ENCODE data around the gene ABR. TPM values are rescaled to one million over a fixed set of nuclear protein-coding genes. Genes with fewer than 3 reads are reported as not detected.
"Not testable (repeated sequence)": the region's sequence is repeated elsewhere in the genome, so short reads cannot be mapped to it uniquely, and the experiment has no call there.

Gene ABR
- total and polyA plus RNA-seq, 9 donors, result 25.0 to 94.6 (median 60.2) TPM

DNA sequence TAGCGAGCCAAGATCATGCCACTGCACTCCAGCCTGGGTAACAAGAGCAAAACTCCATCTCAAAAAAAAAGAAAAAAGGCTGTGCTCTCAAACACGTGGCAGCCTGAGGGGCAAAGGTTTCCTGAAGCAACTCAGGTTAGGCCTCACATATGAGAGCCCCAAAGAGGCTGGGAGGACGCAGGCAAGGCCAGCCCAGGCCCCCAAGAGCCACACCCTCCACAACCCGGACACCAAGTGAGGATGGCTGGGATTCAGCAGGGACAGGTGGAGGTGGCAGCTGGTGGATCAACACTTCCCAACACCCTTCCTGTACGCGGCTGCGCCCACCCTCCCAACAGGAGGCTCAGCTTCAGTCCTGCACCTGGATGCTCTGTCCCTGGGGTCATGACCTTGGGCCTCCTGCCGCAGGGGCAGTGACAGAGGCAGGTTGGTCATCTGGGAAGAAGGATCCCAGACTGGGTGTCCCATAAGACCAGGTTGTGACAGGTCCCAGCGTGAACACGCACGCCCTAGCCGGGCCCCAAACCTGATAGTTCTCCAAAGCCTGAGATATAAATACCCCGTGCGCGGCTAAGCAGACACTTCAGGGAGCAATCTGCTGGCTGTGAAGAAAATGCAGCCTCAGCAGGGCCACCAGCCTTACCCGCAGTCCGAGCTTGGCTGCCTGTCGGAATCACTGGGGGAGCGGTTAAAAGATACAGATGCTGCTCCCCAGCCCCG lies 104.7 kb downstream of the ABR start:
- DNase-seq, result no peak
- Histone ChIP-seq H3K36me3 (no peaks in the 10 kb centered on the region), H3K4me1 (ENCODE audit: insufficient read depth) (peaks cover 5% of the 10 kb centered on the region), H3K4me3 (no peak overlapping the region), H3K27me3 (no peaks in the 10 kb centered on the region), H3K9me3 (no peaks in the 10 kb centered on the region), H3K27ac (no peak overlapping the region)
- no peak for TF ChIP-seq POLR2A (IDR thresholded peaks at IDR 0.05)
- no peak for TF ChIP-seq EP300 (IDR thresholded peaks at IDR 0.05)
- TF ChIP-seq, protein P1, sequence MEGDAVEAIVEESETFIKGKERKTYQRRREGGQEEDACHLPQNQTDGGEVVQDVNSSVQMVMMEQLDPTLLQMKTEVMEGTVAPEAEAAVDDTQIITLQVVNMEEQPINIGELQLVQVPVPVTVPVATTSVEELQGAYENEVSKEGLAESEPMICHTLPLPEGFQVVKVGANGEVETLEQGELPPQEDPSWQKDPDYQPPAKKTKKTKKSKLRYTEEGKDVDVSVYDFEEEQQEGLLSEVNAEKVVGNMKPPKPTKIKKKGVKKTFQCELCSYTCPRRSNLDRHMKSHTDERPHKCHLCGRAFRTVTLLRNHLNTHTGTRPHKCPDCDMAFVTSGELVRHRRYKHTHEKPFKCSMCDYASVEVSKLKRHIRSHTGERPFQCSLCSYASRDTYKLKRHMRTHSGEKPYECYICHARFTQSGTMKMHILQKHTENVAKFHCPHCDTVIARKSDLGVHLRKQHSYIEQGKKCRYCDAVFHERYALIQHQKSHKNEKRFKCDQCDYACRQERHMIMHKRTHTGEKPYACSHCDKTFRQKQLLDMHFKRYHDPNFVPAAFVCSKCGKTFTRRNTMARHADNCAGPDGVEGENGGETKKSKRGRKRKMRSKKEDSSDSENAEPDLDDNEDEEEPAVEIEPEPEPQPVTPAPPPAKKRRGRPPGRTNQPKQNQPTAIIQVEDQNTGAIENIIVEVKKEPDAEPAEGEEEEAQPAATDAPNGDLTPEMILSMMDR (IDR thresholded peaks at IDR 0.05), result no peak
- intact Hi-C loops (cut with DNase I), result no loop called here
- 87 to 92% (median 90%) methylated on average over 20 of the region's 20 CpGs for WGBS, 3 donors

DNA sequence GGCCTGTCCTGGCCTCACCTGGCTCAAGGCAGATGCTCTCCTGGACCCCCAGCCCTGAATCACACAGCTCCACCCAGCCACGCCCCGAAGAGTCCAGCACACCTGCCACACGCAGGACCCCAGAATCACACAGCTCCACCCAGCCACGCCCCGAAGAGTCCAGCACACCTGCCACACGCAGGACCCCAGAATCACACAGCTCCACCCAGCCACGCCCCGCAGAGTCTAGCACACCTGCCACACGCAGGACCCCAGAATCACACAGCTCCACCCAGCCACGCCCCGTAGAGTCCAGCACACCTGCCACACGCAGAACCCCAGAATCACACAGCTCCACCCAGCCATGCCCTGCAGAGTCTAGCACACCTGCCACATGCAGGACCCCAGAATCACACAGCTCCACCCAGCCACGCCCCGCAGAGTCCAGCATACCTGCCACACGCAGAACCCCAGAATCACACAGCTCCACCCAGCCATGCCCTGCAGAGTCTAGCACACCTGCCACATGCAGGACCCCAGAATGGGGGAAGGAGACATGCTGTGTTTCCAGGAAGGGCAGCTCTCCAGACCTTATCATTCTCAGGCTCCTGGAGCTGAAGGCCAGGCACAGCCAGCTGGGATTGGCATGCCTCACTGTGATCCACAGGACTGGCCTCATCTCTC lies 105.7 kb downstream of the ABR start:
- 90 to 95% (median 92%) methylated on average over 15 of the region's 15 CpGs for WGBS, 3 donors
- H3K9me3 ChIP-seq; H3K27ac ChIP-seq; H3K4me1 ChIP-seq (ENCODE audit: insufficient read depth); DNase-seq; H3K27me3 ChIP-seq; H3K4me3 ChIP-seq; intact Hi-C loops (cut with DNase I); H3K36me3 ChIP-seq: not testable (repeated sequence)

DNA sequence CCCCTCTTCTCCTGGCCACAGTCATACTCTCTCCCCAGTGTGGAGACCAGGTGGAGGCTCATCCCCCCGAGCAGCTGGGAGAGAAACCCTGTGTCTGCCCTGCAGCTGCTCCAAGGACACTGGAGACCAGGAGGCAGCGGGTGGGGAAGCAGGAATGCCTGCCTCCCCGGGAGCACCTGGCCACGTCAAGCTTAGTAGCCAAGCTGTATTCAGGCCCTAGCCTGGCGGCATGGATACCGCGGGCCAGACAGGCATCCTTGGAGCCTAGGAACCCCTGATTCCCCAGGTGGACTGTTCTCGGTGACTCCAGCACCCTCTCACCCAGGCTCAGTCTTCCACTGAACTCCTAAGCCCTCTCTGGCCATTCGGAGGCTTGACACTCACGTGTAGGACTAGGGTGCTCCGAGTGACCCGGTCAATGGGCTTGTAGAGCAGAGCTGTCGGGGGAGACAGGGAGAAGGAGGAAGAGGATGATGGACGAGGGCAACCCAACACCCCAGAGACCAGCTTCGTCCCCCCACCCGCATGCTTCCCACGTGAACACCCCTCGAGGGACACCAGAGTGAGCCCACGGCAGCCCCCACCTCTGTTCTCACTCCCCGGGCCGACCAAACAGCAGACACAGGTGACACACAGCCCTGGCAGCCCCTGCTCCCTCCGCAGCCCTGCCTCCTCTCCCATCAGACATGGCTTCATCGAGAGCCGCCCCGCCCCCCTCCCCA lies 106.4 kb downstream of the ABR start:
- Histone ChIP-seq H3K4me3 (no peak overlapping the region), H3K27ac (no peak overlapping the region), H3K27me3 (no peaks in the 10 kb centered on the region), H3K36me3 (no peaks in the 10 kb centered on the region), H3K9me3 (no peaks in the 10 kb centered on the region), H3K4me1 (ENCODE audit: insufficient read depth) (no peaks in the 10 kb centered on the region)
- intact Hi-C loops (cut with DNase I), result no loop called here
- WGBS, 3 donors, result 83 to 84% (median 84%) methylated on average over 25 of the region's 25 CpGs
- no peak for DNase-seq
- TF ChIP-seq, protein P1 (IDR thresholded peaks at IDR 0.05), result no peak
- TF ChIP-seq POLR2A (IDR thresholded peaks at IDR 0.05), result no peak

DNA sequence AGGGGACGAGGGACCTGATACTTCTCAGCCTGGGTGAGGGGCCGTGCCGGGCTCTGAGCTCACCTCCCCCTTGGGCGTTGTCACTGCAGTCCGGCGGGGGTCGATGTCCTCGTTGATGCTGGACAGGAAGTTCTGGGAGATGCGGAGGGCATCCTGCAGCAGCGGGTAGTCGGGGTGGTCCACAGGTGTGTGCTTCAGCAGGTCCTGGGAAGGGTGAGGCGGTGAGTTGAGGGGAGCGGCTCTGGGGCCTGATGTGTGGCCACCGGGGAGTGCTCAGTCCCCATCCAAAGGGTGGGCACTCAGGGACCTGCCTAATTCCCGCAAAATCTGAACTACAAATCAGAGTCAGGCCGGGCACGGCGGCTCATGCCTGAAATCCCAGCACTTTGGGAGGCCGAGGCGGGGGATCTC lies 107.2 kb downstream of the ABR start:
- no peak overlapping the region for H3K27ac ChIP-seq
- H3K4me1 ChIP-seq (ENCODE audit: insufficient read depth), result no peaks in the 10 kb centered on the region
- intact Hi-C loops (cut with DNase I), result no loop called here
- no peak for DNase-seq
- TF ChIP-seq POLR2A (IDR thresholded peaks at IDR 0.05) (no peak), EP300 (IDR thresholded peaks at IDR 0.05) (no peak)
- TF ChIP-seq, protein P1 (IDR thresholded peaks at IDR 0.05), result no peak
- WGBS, 3 donors, result 89 to 93% (median 91%) methylated on average over 20 of the region's 20 CpGs
- no peak overlapping the region for H3K4me3 ChIP-seq
- H3K9me3 ChIP-seq, result no peaks in the 10 kb centered on the region
- H3K36me3 ChIP-seq, result no peaks in the 10 kb centered on the region
- H3K27me3 ChIP-seq, result no peaks in the 10 kb centered on the region
